ENCODE measurements around the gene DPH3. TPM values are rescaled to one million over a fixed set of nuclear protein-coding genes. Genes with fewer than 3 reads are reported as not detected.
A peak's percentile ranks its signal among the peaks of the same experiment; 100 is the strongest.

The DPH3 gene
- 9.8 TPM for polyA plus RNA-seq (2012; ENCODE audit: insufficient read length, low read depth)

DNA sequence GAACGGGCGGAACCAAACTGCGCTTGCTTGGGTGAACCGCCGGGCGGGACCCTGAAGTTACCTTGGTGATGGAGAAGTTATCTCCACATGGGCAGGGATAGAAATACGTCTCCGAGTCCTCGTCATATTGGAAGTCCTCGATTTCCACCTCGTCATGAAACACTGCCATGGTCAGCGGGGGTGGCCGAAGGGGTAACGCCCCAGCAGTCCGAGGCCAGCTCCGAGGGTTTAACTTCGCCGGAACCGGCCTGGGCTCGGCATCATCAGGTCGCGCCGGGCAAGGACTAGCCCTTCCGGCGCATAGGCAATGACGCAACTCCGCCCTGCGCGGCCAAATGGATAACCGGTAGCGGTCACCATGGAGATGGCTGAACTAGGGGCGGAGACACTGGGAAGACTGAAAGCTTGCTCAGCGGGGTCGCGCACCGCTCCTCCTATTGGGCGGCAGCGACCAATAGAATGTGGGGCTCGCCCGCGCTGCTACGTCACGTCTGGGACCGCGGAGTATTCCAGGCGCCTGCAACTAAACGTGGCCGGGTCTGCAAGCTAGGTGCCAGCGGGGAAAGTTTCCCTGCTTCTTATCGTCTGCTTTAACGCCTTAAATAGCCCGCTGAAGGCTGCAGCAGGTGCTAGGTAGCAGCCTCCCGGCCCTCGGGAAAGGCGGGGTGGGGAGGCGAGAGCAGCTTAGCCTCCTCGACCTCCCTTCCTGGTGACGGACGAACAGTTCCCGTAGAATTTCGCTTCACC lies at the start of gene DPH3, which contains the start of gene OXNAD1:
Gene DPH3 (minus strand): TSS at position 236 of the 747 bp plus-strand sequence. CDS start 67 bp downstream, at position 169.
Gene OXNAD1 (plus strand): TSS at position 505 of the 747 bp plus-strand sequence. CDS start 5,741 bp downstream, outside the sequence.
- TF ChIP-seq POLR2AphosphoS5 (IDR thresholded peaks at IDR 0.05; ENCODE audit: low read depth, low read length) (peak; percentile 90), SIN3A (IDR thresholded peaks at IDR 0.05; ENCODE audit: borderline replicate concordance, insufficient read depth, low read length) (peak; percentile 53; the same call in 1 of the 2 replicates), FOXP2 (optimal IDR thresholded peaks at IDR 0.05; ENCODE audit: borderline replicate concordance, extremely low read depth, extremely low read length, insufficient read depth) (peak; percentile 54), TAF1 (IDR thresholded peaks at IDR 0.05; ENCODE audit: borderline replicate concordance, insufficient read depth, low read length) (no peak)
- TF ChIP-seq, protein P1, sequence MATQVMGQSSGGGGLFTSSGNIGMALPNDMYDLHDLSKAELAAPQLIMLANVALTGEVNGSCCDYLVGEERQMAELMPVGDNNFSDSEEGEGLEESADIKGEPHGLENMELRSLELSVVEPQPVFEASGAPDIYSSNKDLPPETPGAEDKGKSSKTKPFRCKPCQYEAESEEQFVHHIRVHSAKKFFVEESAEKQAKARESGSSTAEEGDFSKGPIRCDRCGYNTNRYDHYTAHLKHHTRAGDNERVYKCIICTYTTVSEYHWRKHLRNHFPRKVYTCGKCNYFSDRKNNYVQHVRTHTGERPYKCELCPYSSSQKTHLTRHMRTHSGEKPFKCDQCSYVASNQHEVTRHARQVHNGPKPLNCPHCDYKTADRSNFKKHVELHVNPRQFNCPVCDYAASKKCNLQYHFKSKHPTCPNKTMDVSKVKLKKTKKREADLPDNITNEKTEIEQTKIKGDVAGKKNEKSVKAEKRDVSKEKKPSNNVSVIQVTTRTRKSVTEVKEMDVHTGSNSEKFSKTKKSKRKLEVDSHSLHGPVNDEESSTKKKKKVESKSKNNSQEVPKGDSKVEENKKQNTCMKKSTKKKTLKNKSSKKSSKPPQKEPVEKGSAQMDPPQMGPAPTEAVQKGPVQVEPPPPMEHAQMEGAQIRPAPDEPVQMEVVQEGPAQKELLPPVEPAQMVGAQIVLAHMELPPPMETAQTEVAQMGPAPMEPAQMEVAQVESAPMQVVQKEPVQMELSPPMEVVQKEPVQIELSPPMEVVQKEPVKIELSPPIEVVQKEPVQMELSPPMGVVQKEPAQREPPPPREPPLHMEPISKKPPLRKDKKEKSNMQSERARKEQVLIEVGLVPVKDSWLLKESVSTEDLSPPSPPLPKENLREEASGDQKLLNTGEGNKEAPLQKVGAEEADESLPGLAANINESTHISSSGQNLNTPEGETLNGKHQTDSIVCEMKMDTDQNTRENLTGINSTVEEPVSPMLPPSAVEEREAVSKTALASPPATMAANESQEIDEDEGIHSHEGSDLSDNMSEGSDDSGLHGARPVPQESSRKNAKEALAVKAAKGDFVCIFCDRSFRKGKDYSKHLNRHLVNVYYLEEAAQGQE (IDR thresholded peaks at IDR 0.05; ENCODE audit: insufficient read depth in 1 of 2, low read depth in 2 of 2, low read length in 2 of 2), result peak in 1 of 2 experiments; percentile 25; a peak in 1 of 4 replicates

DNA sequence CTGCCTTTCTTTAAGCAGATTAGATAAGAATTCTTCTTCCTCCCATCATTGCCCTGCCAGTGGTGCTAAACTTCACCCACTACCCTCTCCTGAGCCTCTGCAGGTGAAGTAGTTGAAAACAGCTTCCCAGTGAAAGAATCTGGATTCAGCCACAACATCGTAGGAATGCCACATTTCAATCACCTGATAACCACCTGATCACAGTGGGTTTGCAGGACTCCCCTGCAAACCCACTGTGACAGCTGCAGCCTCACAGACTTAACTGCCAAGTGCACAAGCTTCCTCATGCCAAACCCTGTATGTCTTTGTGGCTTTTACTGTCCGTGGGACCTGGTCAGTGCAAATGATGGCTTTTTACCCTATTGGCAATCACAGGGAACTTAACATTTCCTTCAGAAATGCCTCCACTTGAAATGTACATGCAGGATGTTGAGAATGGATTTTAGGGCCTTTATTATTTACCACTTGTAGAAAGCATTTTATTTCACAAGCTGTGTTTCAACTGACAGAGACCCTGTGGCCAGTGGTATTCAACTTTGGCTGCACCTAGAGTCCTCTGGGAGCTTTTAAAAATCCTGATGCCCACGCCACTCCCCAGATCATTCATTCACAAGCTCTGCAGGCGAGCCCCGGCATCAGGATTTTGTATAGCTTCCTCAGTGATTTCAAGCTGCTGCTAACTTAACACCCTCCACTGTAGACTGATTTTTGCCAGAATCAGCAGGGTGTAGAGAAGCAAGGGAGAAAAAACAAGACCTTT lies 49.3 kb upstream of the DPH3 start:
- TF ChIP-seq FOXP2 (optimal IDR thresholded peaks at IDR 0.05; ENCODE audit: borderline replicate concordance, extremely low read depth, extremely low read length, insufficient read depth) (no peak), POLR2AphosphoS5 (IDR thresholded peaks at IDR 0.05; ENCODE audit: low read depth, low read length) (no peak), TAF1 (IDR thresholded peaks at IDR 0.05; ENCODE audit: borderline replicate concordance, insufficient read depth, low read length) (no peak), SIN3A (IDR thresholded peaks at IDR 0.05; ENCODE audit: borderline replicate concordance, insufficient read depth, low read length) (no peak)
- TF ChIP-seq, protein P1 (IDR thresholded peaks at IDR 0.05; ENCODE audit: insufficient read depth in 1 of 2, low read depth in 2 of 2, low read length in 2 of 2), result no peak

- TF ChIP-seq, protein P1 (IDR thresholded peaks at IDR 0.05; ENCODE audit: insufficient read depth in 1 of 2, low read depth in 2 of 2, low read length in 2 of 2), result no peak
- TF ChIP-seq SIN3A (IDR thresholded peaks at IDR 0.05; ENCODE audit: borderline replicate concordance, insufficient read depth, low read length) (no peak), TAF1 (IDR thresholded peaks at IDR 0.05; ENCODE audit: borderline replicate concordance, insufficient read depth, low read length) (no peak), FOXP2 (optimal IDR thresholded peaks at IDR 0.05; ENCODE audit: borderline replicate concordance, extremely low read depth, extremely low read length, insufficient read depth) (no peak), POLR2AphosphoS5 (IDR thresholded peaks at IDR 0.05; ENCODE audit: low read depth, low read length) (no peak)
Observed at GRCh38 chr3:16311960-16312451, 47.3 kb upstream of the DPH3 start.

- no peak for TF ChIP-seq FOXP2 (optimal IDR thresholded peaks at IDR 0.05; ENCODE audit: borderline replicate concordance, extremely low read depth, extremely low read length, insufficient read depth)
- no peak for TF ChIP-seq TAF1 (IDR thresholded peaks at IDR 0.05; ENCODE audit: borderline replicate concordance, insufficient read depth, low read length)
- no peak for TF ChIP-seq POLR2AphosphoS5 (IDR thresholded peaks at IDR 0.05; ENCODE audit: low read depth, low read length)
- no peak for TF ChIP-seq SIN3A (IDR thresholded peaks at IDR 0.05; ENCODE audit: borderline replicate concordance, insufficient read depth, low read length)
- TF ChIP-seq, protein P1 (IDR thresholded peaks at IDR 0.05; ENCODE audit: insufficient read depth in 1 of 2, low read depth in 2 of 2, low read length in 2 of 2), result no peak
Observed at GRCh38 chr3:16309558-16309957, 44.8 kb upstream of the DPH3 start.
